ENCODE data around the gene GRAP2. TPM values are rescaled to one million over a fixed set of nuclear protein-coding genes. Genes with fewer than 3 reads are reported as not detected.
"Not testable (repeated sequence)": the region's sequence is repeated elsewhere in the genome, so short reads cannot be mapped to it uniquely, and the experiment has no call there.

Gene GRAP2
- total and polyA plus RNA-seq, 9 of the 15 experiments (the other 6 are each of a cell fraction or from before 2014, with no cell fraction given) = 4.8 to 88.7 (median 60.4) TPM

GRCh38 chr22:39889924-39890323, 11.0 kb upstream of the GRAP2 start:
- H3K9me3 ChIP-seq (replicated peaks; ENCODE audit: control insufficient read depth, insufficient read depth, low read depth, low read length); FAIRE-seq; H3K4me1 ChIP-seq (replicated peaks in 1 of 2; ENCODE audit: control insufficient read depth in 2 of 2, insufficient read depth in 2 of 2, low read length in 2 of 2); H3K27ac ChIP-seq (ENCODE audit: extremely low read depth, low read depth, low read length); H2AFZ ChIP-seq (ENCODE audit: low read depth, low read length); H3K4me2 ChIP-seq (ENCODE audit: insufficient read depth, low read length); H3K9me1 ChIP-seq (ENCODE audit: control insufficient read depth, insufficient read depth, low read length); BruUV-seq (replicated peaks); H3K79me2 ChIP-seq (ENCODE audit: control insufficient read depth, insufficient read depth, low read length); H4K20me1 ChIP-seq (replicated peaks; ENCODE audit: control insufficient read depth, insufficient read depth, low read length); H3K4me3 ChIP-seq; POLR2A ChIA-PET; H3K27me3 ChIP-seq (ENCODE audit: control insufficient read depth in 2 of 2, insufficient read depth in 2 of 2, low read length in 2 of 2); intact Hi-C loops (cut with micrococcal nuclease); ATAC-seq; DNase-seq (ENCODE audit: extremely low read depth in 1 of 4, low spot score in 3 of 4); H3K36me3 ChIP-seq (ENCODE audit: control insufficient read depth, insufficient read depth, low read length); H3K9ac ChIP-seq (ENCODE audit: insufficient read depth in 1 of 2, low read depth in 2 of 2, low read length in 2 of 2); CTCF ChIA-PET (ENCODE audit: low intra/inter-chr PET ratio); in situ Hi-C loops (cut with MboI): not testable (repeated sequence)
- WGBS (ENCODE audit: insufficient coverage, low coverage, missing lambda C conversion rate) = 97% methylated on average over 3 of the region's 3 CpGs

GRCh38 chr22:39893526-39893925, 7.4 kb upstream of the GRAP2 start, which contains the start of gene ENTHD1:
ENTHD1 (minus strand) TSS chr22:39893760; CDS start chr22:39887748, 6,012 bp downstream.
- no peak within 1 kb of the TSS for H3K27ac ChIP-seq (ENCODE audit: extremely low read depth, low read depth, low read length)
- no peak within 1 kb of the TSS for H3K4me3 ChIP-seq
- in situ Hi-C loops (cut with MboI) = no loop called here
- no peak within 1 kb of the TSS for H3K4me2 ChIP-seq (ENCODE audit: insufficient read depth, low read length)
- DNase-seq (ENCODE audit: extremely low read depth in 1 of 4, low spot score in 3 of 4) (no peak), ATAC-seq (no peak), FAIRE-seq (no peak)
- no peak for TF ChIP-seq TRIM24 (IDR thresholded peaks at IDR 0.05)
- TF ChIP-seq ZBTB34 (CRISPR knock-in tag; IDR thresholded peaks at IDR 0.05) = no peak
- no peak for TF ChIP-seq YBX1 (IDR thresholded peaks at IDR 0.05)
- no peak for TF ChIP-seq ZNF212 (CRISPR knock-in tag; IDR thresholded peaks at IDR 0.05)
- ChIA-PET POLR2A (no interaction called here), CTCF (ENCODE audit: low intra/inter-chr PET ratio) (no interaction called here)
- no TSS peak for BruUV-seq (replicated peaks)
- H4K20me1 ChIP-seq (replicated peaks; ENCODE audit: control insufficient read depth, insufficient read depth, low read length) = no peaks in the 10 kb centered on the region
- H2AFZ ChIP-seq (ENCODE audit: low read depth, low read length) = peak within 1 kb of the TSS; percentile 80
- no peaks in the 10 kb centered on the region for H3K9me1 ChIP-seq (ENCODE audit: control insufficient read depth, insufficient read depth, low read length)
- no peaks in the 10 kb centered on the region; the same call in 1 of the 2 replicates for H3K9me3 ChIP-seq (replicated peaks; ENCODE audit: control insufficient read depth, insufficient read depth, low read depth, low read length)
- intact Hi-C loops (cut with micrococcal nuclease) = no loop called here
- peaks cover 0 to 5% of the 10 kb centered on the region in 2 experiments; a peak in 1 of 5 replicates for H3K4me1 ChIP-seq (replicated peaks in 1 of 2; ENCODE audit: control insufficient read depth in 2 of 2, insufficient read depth in 2 of 2, low read length in 2 of 2)
- no peaks in the 10 kb centered on the region for H3K27me3 ChIP-seq (ENCODE audit: control insufficient read depth in 2 of 2, insufficient read depth in 2 of 2, low read length in 2 of 2)
- no peak within 1 kb of the TSS for H3K9ac ChIP-seq (ENCODE audit: insufficient read depth in 1 of 2, low read depth in 2 of 2, low read length in 2 of 2)
- WGBS (ENCODE audit: insufficient coverage, low coverage, missing lambda C conversion rate) = 92% methylated on average over 11 of the region's 20 CpGs
- no peaks in the 10 kb centered on the region for H3K36me3 ChIP-seq (ENCODE audit: control insufficient read depth, insufficient read depth, low read length)
- H3K79me2 ChIP-seq (ENCODE audit: control insufficient read depth, insufficient read depth, low read length) = no peaks in the 10 kb centered on the region

All from K562 (cell line).